ENCODE measurements around the gene PLXNA2. TPM values are rescaled to one million over a fixed set of nuclear protein-coding genes. Genes with fewer than 3 reads are reported as not detected.

The PLXNA2 gene
- total and polyA plus RNA-seq, 9 donors = 17.8 to 43.3 (median 35.1) TPM

- Histone ChIP-seq H3K4me3 (ENCODE audit: low read length) (no peak overlapping the region), H3K27ac (ENCODE audit: low read length) (no peak overlapping the region), H3K36me3 (ENCODE audit: control insufficient read depth, insufficient read depth, low read length) (peaks cover 74% of the 10 kb centered on the region), H3K4me1 (ENCODE audit: control insufficient read depth, insufficient read depth, low read length) (peaks cover 19% of the 10 kb centered on the region), H3K27me3 (ENCODE audit: control insufficient read depth, insufficient read depth, low read length) (no peaks in the 10 kb centered on the region), H3K9me3 (replicated peaks; ENCODE audit: control insufficient read depth, low read depth, low read length) (no peaks in the 10 kb centered on the region)
- DNase-seq = no peak
- whole genome bisulfite sequencing (ENCODE audit: insufficient coverage) = 95% methylated on average over 6 of the region's 8 CpGs
Observed at GRCh38 chr1:208052135-208052534, 192.0 kb downstream of the PLXNA2 start.

DNA sequence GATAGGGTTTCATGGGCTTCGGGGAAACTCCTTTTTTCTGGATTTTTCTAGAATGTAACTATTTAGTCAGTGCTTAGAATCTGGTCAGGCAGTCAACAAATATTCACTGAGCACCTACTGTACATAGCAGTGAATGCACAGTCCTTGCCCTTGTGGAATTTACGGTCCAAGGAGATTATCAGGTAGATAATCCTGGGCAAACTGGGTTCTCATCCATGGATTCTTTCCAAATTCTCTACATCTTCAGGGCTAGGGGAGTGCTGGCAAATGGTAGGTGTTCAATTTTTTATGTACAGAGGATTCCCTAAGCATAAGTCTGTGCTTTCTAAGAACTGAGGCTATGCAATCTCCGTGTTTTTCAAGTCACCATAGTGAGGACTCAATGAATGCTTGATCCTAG lies 192.5 kb downstream of the PLXNA2 start:
- no peak for DNase-seq
- peaks cover 24% of the 10 kb centered on the region for H3K4me1 ChIP-seq (ENCODE audit: control insufficient read depth, insufficient read depth, low read length)
- no peaks in the 10 kb centered on the region for H3K9me3 ChIP-seq (replicated peaks; ENCODE audit: control insufficient read depth, low read depth, low read length)
- 80% methylated on average over 1 of the region's 3 CpGs for WGBS (ENCODE audit: insufficient coverage)
- H3K36me3 ChIP-seq (ENCODE audit: control insufficient read depth, insufficient read depth, low read length) = peaks cover 69% of the 10 kb centered on the region
- H3K4me3 ChIP-seq (ENCODE audit: low read length) = no peak overlapping the region
- no peak overlapping the region for H3K27ac ChIP-seq (ENCODE audit: low read length)
- no peaks in the 10 kb centered on the region for H3K27me3 ChIP-seq (ENCODE audit: control insufficient read depth, insufficient read depth, low read length)

DNA sequence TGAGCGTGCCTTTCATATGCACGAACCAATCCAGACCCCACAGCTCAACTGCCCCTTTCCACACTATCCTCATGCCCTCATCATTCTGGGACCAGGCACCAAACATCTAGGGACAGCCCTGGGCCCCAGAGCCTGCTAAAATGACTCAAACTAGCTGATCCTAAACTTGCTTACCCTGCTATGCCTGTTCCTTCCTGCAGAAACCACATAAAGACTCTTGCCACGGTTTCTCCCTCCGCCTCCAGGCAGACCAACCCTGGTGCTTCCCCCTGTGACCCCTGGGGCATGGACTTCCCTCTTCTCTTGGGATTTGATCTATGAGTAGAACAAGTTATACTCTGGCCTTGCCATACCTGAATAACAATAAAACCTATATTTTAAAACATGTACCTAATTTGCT lies 195.3 kb downstream of the PLXNA2 start:
- H3K4me1 ChIP-seq (ENCODE audit: control insufficient read depth, insufficient read depth, low read length) = peaks cover 39% of the 10 kb centered on the region
- WGBS (ENCODE audit: insufficient coverage) = 72% methylated on average over 2 of the region's 4 CpGs
- no peak overlapping the region for H3K4me3 ChIP-seq (ENCODE audit: low read length)
- H3K27ac ChIP-seq (ENCODE audit: low read length) = no peak overlapping the region
- peak; percentile 54 for DNase-seq
- no peaks in the 10 kb centered on the region for H3K27me3 ChIP-seq (ENCODE audit: control insufficient read depth, insufficient read depth, low read length)
- no peaks in the 10 kb centered on the region for H3K9me3 ChIP-seq (replicated peaks; ENCODE audit: control insufficient read depth, low read depth, low read length)
- peaks cover 77% of the 10 kb centered on the region for H3K36me3 ChIP-seq (ENCODE audit: control insufficient read depth, insufficient read depth, low read length)

DNA sequence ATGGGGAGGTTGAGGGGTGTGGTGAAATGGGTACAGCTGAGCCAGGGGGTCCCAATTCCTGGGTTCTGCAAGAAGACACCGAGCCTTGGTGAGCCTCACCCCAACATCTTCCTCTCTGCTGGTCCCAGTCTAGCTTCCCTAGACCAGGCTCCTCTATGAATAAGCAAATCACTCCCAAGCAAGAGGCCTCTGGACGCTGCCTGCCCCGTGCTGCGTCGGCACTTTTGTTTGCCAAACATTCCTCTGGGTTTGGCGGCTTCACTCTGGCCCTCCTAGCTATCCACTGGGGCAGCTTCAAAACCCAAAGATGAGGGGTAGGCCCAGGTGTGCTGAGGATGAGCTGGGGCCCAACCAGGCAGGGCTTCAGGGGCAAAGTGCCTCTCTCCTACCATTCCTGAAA lies 196.2 kb downstream of the PLXNA2 start:
- H3K27ac ChIP-seq (ENCODE audit: low read length) = peak overlapping the region; percentile 85
- no peaks in the 10 kb centered on the region for H3K27me3 ChIP-seq (ENCODE audit: control insufficient read depth, insufficient read depth, low read length)
- H3K9me3 ChIP-seq (replicated peaks; ENCODE audit: control insufficient read depth, low read depth, low read length) = no peaks in the 10 kb centered on the region
- no peak overlapping the region for H3K4me3 ChIP-seq (ENCODE audit: low read length)
- H3K36me3 ChIP-seq (ENCODE audit: control insufficient read depth, insufficient read depth, low read length) = peaks cover 78% of the 10 kb centered on the region
- H3K4me1 ChIP-seq (ENCODE audit: control insufficient read depth, insufficient read depth, low read length) = peaks cover 46% of the 10 kb centered on the region
- WGBS (ENCODE audit: insufficient coverage) = 21% methylated on average over 6 of the region's 6 CpGs
- DNase-seq = peak; percentile 68

- Histone ChIP-seq H3K9me3 (replicated peaks; ENCODE audit: control insufficient read depth, low read depth, low read length) (no peaks in the 10 kb centered on the region), H3K4me3 (ENCODE audit: low read length) (no peak overlapping the region), H3K36me3 (ENCODE audit: control insufficient read depth, insufficient read depth, low read length) (peaks cover 78% of the 10 kb centered on the region), H3K27me3 (ENCODE audit: control insufficient read depth, insufficient read depth, low read length) (no peaks in the 10 kb centered on the region), H3K4me1 (ENCODE audit: control insufficient read depth, insufficient read depth, low read length) (peaks cover 46% of the 10 kb centered on the region), H3K27ac (ENCODE audit: low read length) (peak overlapping the region; percentile 85)
- peak; percentile 95 for DNase-seq
- WGBS (ENCODE audit: insufficient coverage) = 0% methylated on average over 1 of the region's 6 CpGs
Observed at GRCh38 chr1:208047476-208047934, 196.7 kb downstream of the PLXNA2 start.

GRCh38 chr1:208045463-208046260 lies 198.5 kb downstream of the PLXNA2 start:
- Histone ChIP-seq H3K4me1 (ENCODE audit: control insufficient read depth, insufficient read depth, low read length) (peaks cover 63% of the 10 kb centered on the region), H3K4me3 (ENCODE audit: low read length) (no peak overlapping the region), H3K27me3 (ENCODE audit: control insufficient read depth, insufficient read depth, low read length) (no peaks in the 10 kb centered on the region), H3K36me3 (ENCODE audit: control insufficient read depth, insufficient read depth, low read length) (peaks cover 78% of the 10 kb centered on the region), H3K9me3 (replicated peaks; ENCODE audit: control insufficient read depth, low read depth, low read length) (no peaks in the 10 kb centered on the region), H3K27ac (ENCODE audit: low read length) (no peak overlapping the region)
- WGBS (ENCODE audit: insufficient coverage) = 86% methylated on average over 8 of the region's 16 CpGs
- DNase-seq = no peak

GRCh38 chr1:208044589-208045462 lies 199.4 kb downstream of the PLXNA2 start:
- H3K4me3 ChIP-seq (ENCODE audit: low read length) = no peak overlapping the region
- peaks cover 64% of the 10 kb centered on the region for H3K4me1 ChIP-seq (ENCODE audit: control insufficient read depth, insufficient read depth, low read length)
- H3K9me3 ChIP-seq (replicated peaks; ENCODE audit: control insufficient read depth, low read depth, low read length) = no peaks in the 10 kb centered on the region
- 77% methylated on average over 26 of the region's 27 CpGs for WGBS (ENCODE audit: insufficient coverage)
- H3K27me3 ChIP-seq (ENCODE audit: control insufficient read depth, insufficient read depth, low read length) = no peaks in the 10 kb centered on the region
- DNase-seq = no peak
- H3K36me3 ChIP-seq (ENCODE audit: control insufficient read depth, insufficient read depth, low read length) = peaks cover 82% of the 10 kb centered on the region
- no peak overlapping the region for H3K27ac ChIP-seq (ENCODE audit: low read length)

GRCh38 chr1:208043691-208044181 lies 200.4 kb downstream of the PLXNA2 start:
- Histone ChIP-seq H3K36me3 (ENCODE audit: control insufficient read depth, insufficient read depth, low read length) (peaks cover 81% of the 10 kb centered on the region), H3K27ac (ENCODE audit: low read length) (no peak overlapping the region), H3K4me1 (ENCODE audit: control insufficient read depth, insufficient read depth, low read length) (peaks cover 61% of the 10 kb centered on the region), H3K9me3 (replicated peaks; ENCODE audit: control insufficient read depth, low read depth, low read length) (no peaks in the 10 kb centered on the region), H3K4me3 (ENCODE audit: low read length) (no peak overlapping the region), H3K27me3 (ENCODE audit: control insufficient read depth, insufficient read depth, low read length) (no peaks in the 10 kb centered on the region)
- WGBS (ENCODE audit: insufficient coverage) = 39% methylated on average over 4 of the region's 10 CpGs
- DNase-seq = no peak

GRCh38 chr1:208042868-208043267 lies 201.3 kb downstream of the PLXNA2 start:
- no peak overlapping the region for H3K27ac ChIP-seq (ENCODE audit: low read length)
- peaks cover 82% of the 10 kb centered on the region for H3K36me3 ChIP-seq (ENCODE audit: control insufficient read depth, insufficient read depth, low read length)
- peaks cover 53% of the 10 kb centered on the region for H3K4me1 ChIP-seq (ENCODE audit: control insufficient read depth, insufficient read depth, low read length)
- no peaks in the 10 kb centered on the region for H3K9me3 ChIP-seq (replicated peaks; ENCODE audit: control insufficient read depth, low read depth, low read length)
- H3K4me3 ChIP-seq (ENCODE audit: low read length) = no peak overlapping the region
- 86% methylated on average over 13 of the region's 13 CpGs for WGBS (ENCODE audit: insufficient coverage)
- no peak for DNase-seq
- H3K27me3 ChIP-seq (ENCODE audit: control insufficient read depth, insufficient read depth, low read length) = no peaks in the 10 kb centered on the region

- Histone ChIP-seq H3K27me3 (ENCODE audit: control insufficient read depth, insufficient read depth, low read length) (no peaks in the 10 kb centered on the region), H3K4me3 (ENCODE audit: low read length) (no peak overlapping the region), H3K4me1 (ENCODE audit: control insufficient read depth, insufficient read depth, low read length) (peaks cover 45% of the 10 kb centered on the region), H3K27ac (ENCODE audit: low read length) (no peak overlapping the region), H3K36me3 (ENCODE audit: control insufficient read depth, insufficient read depth, low read length) (peaks cover 89% of the 10 kb centered on the region), H3K9me3 (replicated peaks; ENCODE audit: control insufficient read depth, low read depth, low read length) (no peaks in the 10 kb centered on the region)
- WGBS (ENCODE audit: insufficient coverage) = 93% methylated on average over 8 of the region's 22 CpGs
- DNase-seq = no peak
Observed at GRCh38 chr1:208042041-208042615, 202.1 kb downstream of the PLXNA2 start.

Data from muscle of leg (tissue), 11 donors.